ENCODE measurements around the gene COL5A3.
"Not testable (repeated sequence)": the region's sequence is repeated elsewhere in the genome, so short reads cannot be mapped to it uniquely, and the experiment has no call there.

COL5A3 gene

GRCh38 chr19:9935506-9936325 lies 74.6 kb downstream of the COL5A3 start:
- DNase-seq, result no peak

- DNase-seq, result peak; percentile 77
Observed at GRCh38 chr19:9934132-9934950, 76.0 kb downstream of the COL5A3 start.

GRCh38 chr19:9932835-9933234 lies 77.5 kb downstream of the COL5A3 start:
- no peak for DNase-seq

- DNase-seq, result no peak
Observed at GRCh38 chr19:9931629-9932028, 78.7 kb downstream of the COL5A3 start.

GRCh38 chr19:9923440-9923839 lies 86.9 kb downstream of the COL5A3 start:
- no peak for DNase-seq

GRCh38 chr19:9922782-9923379 lies 87.4 kb downstream of the COL5A3 start:
- DNase-seq, result not testable (repeated sequence)

GRCh38 chr19:9917321-9917720 lies 93.0 kb downstream of the COL5A3 start:
- peak; percentile 31 for DNase-seq

GRCh38 chr19:9916719-9917118 lies 93.6 kb downstream of the COL5A3 start:
- DNase-seq, result no peak

- DNase-seq, result peak; percentile 85
Observed at GRCh38 chr19:9914315-9915207, 95.7 kb downstream of the COL5A3 start.

- no peak for DNase-seq
Observed at GRCh38 chr19:9914001-9914314, 96.3 kb downstream of the COL5A3 start.

GRCh38 chr19:9913237-9914000 lies 96.9 kb downstream of the COL5A3 start:
- DNase-seq, result no peak

- no peak for DNase-seq
Observed at GRCh38 chr19:9912551-9913236, 97.6 kb downstream of the COL5A3 start.

GRCh38 chr19:9911524-9912185 lies 98.6 kb downstream of the COL5A3 start:
- no peak for DNase-seq

GRCh38 chr19:9910625-9911024 lies 99.7 kb downstream of the COL5A3 start:
- DNase-seq, result no peak

Data from RPMI8226 (cell line).